ENCODE results near the gene SLC25A12.

DNA sequence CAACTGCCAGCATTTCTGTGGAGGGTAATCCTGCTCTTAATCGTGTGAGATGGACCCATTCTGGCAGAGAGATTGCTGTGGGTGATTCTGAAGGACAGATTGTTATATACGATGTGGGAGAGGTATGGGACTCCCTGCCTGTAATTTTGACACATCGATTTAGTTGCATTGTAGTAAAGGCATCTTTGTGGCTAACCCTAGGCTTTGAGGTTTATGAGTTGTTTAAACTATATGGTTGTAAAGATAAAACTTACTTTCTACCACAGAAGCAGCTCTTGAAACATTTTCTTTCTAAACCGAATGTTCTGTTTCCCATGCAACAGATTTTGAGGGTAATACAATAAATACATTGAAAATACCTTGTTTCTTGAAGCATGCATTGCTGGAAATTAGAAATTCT is 148.2 kb downstream of the SLC25A12 start:
- TF ChIP-seq, protein P1, sequence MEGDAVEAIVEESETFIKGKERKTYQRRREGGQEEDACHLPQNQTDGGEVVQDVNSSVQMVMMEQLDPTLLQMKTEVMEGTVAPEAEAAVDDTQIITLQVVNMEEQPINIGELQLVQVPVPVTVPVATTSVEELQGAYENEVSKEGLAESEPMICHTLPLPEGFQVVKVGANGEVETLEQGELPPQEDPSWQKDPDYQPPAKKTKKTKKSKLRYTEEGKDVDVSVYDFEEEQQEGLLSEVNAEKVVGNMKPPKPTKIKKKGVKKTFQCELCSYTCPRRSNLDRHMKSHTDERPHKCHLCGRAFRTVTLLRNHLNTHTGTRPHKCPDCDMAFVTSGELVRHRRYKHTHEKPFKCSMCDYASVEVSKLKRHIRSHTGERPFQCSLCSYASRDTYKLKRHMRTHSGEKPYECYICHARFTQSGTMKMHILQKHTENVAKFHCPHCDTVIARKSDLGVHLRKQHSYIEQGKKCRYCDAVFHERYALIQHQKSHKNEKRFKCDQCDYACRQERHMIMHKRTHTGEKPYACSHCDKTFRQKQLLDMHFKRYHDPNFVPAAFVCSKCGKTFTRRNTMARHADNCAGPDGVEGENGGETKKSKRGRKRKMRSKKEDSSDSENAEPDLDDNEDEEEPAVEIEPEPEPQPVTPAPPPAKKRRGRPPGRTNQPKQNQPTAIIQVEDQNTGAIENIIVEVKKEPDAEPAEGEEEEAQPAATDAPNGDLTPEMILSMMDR (IDR thresholded peaks at IDR 0.05), result no peak
- TF ChIP-seq POLR2A (IDR thresholded peaks at IDR 0.05), result no peak
